Small intestine (tissue), 7 donors: ENCODE results near the gene ZBTB18. TPM values are rescaled to one million over a fixed set of nuclear protein-coding genes. Genes with fewer than 3 reads are reported as not detected.
A peak's percentile ranks its signal among the peaks of the same experiment; 100 is the strongest.

Experiments used
- DNase-seq, 2 donors: peaks; one replicate each; pipeline versions ENCODE4 v3.0.0 to v3.0.0-alpha.2; 2013
- FAIRE-seq: peaks from 2 replicates; lab custom pipeline; 2012; peaks lifted over from hg19 to GRCh38; lab: Jason Lieb, UNC
- H3K27ac ChIP-seq, 3 donors: one replicate each; pipeline ENCODE4 v1.5.1; 2013; ENCODE audit warnings: low read length in 2 of 3, mild to moderate bottlenecking in 2 of 3, control low read depth in 1 of 3, inconsistent platforms in 1 of 3, low read depth in 1 of 3, moderate library complexity in 1 of 3
- H3K27me3 ChIP-seq, 3 donors: one replicate each; pipeline ENCODE4 v1.6.1; 2013; ENCODE audit warnings: low read length in 3 of 3, inconsistent platforms in 1 of 3; ENCODE audit not compliant: control insufficient read depth in 3 of 3, insufficient read depth in 3 of 3
- H3K36me3 ChIP-seq, 3 donors: one replicate each; pipeline ENCODE4 v1.6.1; 2013; ENCODE audit warnings: low read length in 3 of 3, inconsistent platforms in 1 of 3, low read depth in 1 of 3, mild to moderate bottlenecking in 1 of 3, moderate library complexity in 1 of 3; ENCODE audit not compliant: control insufficient read depth in 3 of 3, insufficient read depth in 2 of 3
- H3K4me1 ChIP-seq, 3 donors: one replicate each; pipeline ENCODE4 v1.6.1; 2013; ENCODE audit warnings: low read length in 2 of 3, inconsistent platforms in 1 of 3, low read depth in 1 of 3, mild to moderate bottlenecking in 1 of 3, moderate library complexity in 1 of 3; ENCODE audit not compliant: control insufficient read depth in 3 of 3, insufficient read depth in 2 of 3
- H3K4me3 ChIP-seq, 3 donors: one replicate each; pipeline ENCODE4 v1.5.1; 2013; ENCODE audit warnings: low read length in 3 of 3, control low read depth in 1 of 3, inconsistent platforms in 1 of 3, low read depth in 1 of 3, mild to moderate bottlenecking in 1 of 3, moderate library complexity in 1 of 3
- H3K9me3 ChIP-seq, 2 donors: one replicate each; pipeline ENCODE4 v1.6.1; 2013; ENCODE audit warnings: low read depth in 1 of 2, low read length in 1 of 2; ENCODE audit not compliant: control insufficient read depth in 2 of 2, insufficient read depth in 1 of 2
- WGBS, 3 donors: extraction: QIAGEN DNeasy Blood & Tissue Kit; methylation state at CpG; one replicate each; pipeline ENCODE4 v1.1.7; 2013; 5-methylcytosine and 5-hydroxymethylcytosine counted together
- polyA plus RNA-seq, 4 donors: library from polyadenylated mRNA; stranded (reverse) in 3 of 4; unstranded in 1 of 4; fragments of 200-250 nt in 3 of 4; fragments of 120-200 nt in 1 of 4; gene quantifications; one replicate each; pipeline versions ENCODE4 v1.2.1 to v1.2.3, GENCODE V29; 2013
- donor health status: healthy with polysubstance abuse.
- donor health status: control.
- donor health status: control.
- donor health status: Bipolar disorder and iron deficiency.
- donor health status: healthy.

Gene ZBTB18
- polyA plus RNA-seq, 4 donors, result 6.2 to 18.4 (median 12.7) TPM

DNA sequence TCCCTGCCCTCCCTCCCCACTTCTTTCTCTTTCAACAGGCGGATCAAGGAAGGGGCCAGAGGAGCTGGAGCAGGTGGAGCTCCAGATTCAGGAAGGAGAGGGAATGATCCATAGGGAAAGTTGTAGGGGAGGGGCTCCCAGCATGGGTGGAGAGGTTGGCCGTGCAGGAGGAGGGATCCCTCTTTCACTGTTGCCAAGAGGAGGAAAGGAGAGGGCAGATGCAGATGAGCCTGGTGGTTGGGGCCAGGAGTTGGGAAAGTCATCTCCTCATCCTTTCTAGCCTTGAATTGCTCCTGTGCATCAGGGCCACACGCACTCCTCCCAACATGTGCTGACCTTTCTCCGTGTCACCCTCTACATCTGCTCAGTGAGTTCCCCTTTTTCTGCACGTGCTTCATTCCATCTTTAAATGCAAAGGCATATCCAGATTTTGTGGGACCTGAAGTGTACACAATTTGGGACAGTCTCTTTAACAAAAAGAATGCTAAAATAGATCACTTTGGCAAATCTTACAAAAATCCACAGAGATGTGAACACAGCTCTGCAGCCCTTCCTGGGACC, 32.4 kb downstream of the ZBTB18 start:
- Histone ChIP-seq H3K36me3 (no peaks in the 10 kb centered on the region), H3K4me3 (no peak overlapping the region), H3K27ac (no peak overlapping the region), H3K4me1 (no peaks in the 10 kb centered on the region), H3K9me3 (peaks cover 0 to 10% of the 10 kb centered on the region in 2 donors), H3K27me3 (no peaks in the 10 kb centered on the region)
- no peak for DNase-seq
- no peak for FAIRE-seq
- WGBS, 3 donors, result 67 to 77% (median 71%) methylated on average over 4 to 5 of the region's 5 CpGs

DNA sequence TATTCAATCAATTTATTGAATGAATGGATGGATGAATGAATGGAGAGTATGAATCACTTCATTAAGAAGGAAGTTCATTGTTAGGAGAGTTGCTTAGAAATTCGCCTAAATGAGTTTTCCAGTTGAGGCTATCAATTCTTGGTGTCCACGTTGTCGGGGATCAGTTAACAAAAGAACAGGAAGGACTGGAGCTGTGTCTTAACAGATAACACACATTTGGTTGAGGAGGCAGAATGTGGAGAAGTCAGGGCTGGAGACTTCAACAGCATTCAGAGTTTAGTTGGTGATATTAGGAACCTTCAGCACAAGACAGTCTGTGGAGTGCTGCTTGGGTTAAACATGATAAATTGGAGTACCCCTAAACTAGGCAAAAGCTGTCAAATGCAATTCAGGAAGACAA, 33.7 kb downstream of the ZBTB18 start:
- no peak overlapping the region for H3K4me3 ChIP-seq
- H3K27me3 ChIP-seq, result no peaks in the 10 kb centered on the region
- peaks cover 0 to 10% of the 10 kb centered on the region in 2 donors for H3K9me3 ChIP-seq
- DNase-seq (no peak), FAIRE-seq (no peak)
- peaks cover 0 to 3% (median 3%) of the 10 kb centered on the region in 3 donors for H3K4me1 ChIP-seq
- no peaks in the 10 kb centered on the region for H3K36me3 ChIP-seq
- no peak overlapping the region for H3K27ac ChIP-seq
- 55 to 88% (median 67%) methylated on average over 3 of the region's 3 CpGs for WGBS, 3 donors

DNA sequence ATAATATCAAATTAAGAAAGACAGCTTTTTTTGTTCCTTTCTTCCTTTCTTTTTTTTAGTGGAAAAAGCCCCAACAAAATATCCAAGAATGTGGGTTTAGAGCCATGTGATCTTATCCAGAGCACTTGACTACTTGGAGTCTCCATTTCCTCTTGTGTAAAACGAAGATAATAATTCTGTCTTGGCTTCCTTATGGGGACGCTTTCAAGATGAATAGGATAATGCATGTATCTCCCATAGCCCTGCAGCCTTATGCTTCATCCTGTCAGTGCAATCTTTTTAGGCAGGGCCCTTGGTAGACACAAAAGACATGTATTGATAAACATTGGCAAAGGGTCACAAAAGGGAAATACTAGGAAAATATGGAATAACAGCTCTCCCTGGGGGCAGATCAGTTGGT, 34.8 kb downstream of the ZBTB18 start:
- H3K27me3 ChIP-seq, result no peaks in the 10 kb centered on the region
- DNase-seq, result no peak
- FAIRE-seq, result no peak
- H3K4me3 ChIP-seq, result no peak overlapping the region
- peaks cover 0 to 10% of the 10 kb centered on the region in 2 donors for H3K9me3 ChIP-seq
- H3K4me1 ChIP-seq, result peaks cover 0 to 7% (median 3%) of the 10 kb centered on the region in 3 donors
- H3K27ac ChIP-seq, result no peak overlapping the region
- WGBS, 3 donors, result 78 to 89% (median 84%) methylated on average over 2 of the region's 2 CpGs
- no peaks in the 10 kb centered on the region for H3K36me3 ChIP-seq

DNA sequence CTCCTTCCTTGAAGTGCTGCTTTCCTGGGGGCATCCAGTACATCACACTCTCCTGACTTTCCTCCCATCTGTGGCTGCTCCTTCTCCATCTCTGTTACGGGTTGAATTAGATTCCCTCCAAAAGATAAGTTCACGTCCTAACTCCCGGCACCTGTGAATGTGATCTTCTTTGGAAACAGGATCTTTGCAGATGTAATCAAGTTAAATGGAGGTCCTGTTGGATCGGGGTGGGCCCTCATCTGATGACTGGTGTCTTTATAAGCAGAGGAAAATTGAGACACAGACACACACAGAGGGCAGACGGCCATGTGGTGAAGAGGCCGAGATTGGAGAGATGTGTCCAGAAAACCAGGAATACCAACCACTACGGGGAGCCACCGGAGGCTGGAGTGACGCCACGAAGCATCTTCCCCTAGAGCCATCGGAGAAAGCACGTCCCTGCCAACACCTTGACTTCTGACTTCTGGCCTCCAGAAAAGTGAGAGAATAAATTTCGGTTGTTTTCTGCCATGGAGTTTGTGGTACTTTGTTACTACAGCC, 36.0 kb downstream of the ZBTB18 start:
- 93 to 95% (median 95%) methylated on average over 13 of the region's 13 CpGs for WGBS, 3 donors
- no peaks in the 10 kb centered on the region for H3K36me3 ChIP-seq
- H3K4me3 ChIP-seq, result no peak overlapping the region

GRCh38 chr1:244087611-244088010, 36.5 kb downstream of the ZBTB18 start:
- no peak for FAIRE-seq
- Histone ChIP-seq H3K9me3 (peaks cover 0 to 10% of the 10 kb centered on the region in 2 donors), H3K4me3 (no peak overlapping the region), H3K4me1 (peaks cover 0 to 19% (median 3%) of the 10 kb centered on the region in 3 donors), H3K27ac (no peak overlapping the region), H3K36me3 (no peaks in the 10 kb centered on the region), H3K27me3 (no peaks in the 10 kb centered on the region)
- WGBS, 3 donors, result 78 to 89% (median 85%) methylated on average over 7 of the region's 7 CpGs
- DNase-seq, result no peak

More for the DNA sequence above, 36.0 kb downstream of the ZBTB18 start:
- H3K27me3 ChIP-seq, result no peaks in the 10 kb centered on the region
- H3K4me1 ChIP-seq, result peaks cover 0 to 14% (median 3%) of the 10 kb centered on the region in 3 donors
- peaks cover 0 to 10% of the 10 kb centered on the region in 2 donors for H3K9me3 ChIP-seq
- DNase-seq, result no peak
- no peak overlapping the region for H3K27ac ChIP-seq
- FAIRE-seq, result no peak

DNA sequence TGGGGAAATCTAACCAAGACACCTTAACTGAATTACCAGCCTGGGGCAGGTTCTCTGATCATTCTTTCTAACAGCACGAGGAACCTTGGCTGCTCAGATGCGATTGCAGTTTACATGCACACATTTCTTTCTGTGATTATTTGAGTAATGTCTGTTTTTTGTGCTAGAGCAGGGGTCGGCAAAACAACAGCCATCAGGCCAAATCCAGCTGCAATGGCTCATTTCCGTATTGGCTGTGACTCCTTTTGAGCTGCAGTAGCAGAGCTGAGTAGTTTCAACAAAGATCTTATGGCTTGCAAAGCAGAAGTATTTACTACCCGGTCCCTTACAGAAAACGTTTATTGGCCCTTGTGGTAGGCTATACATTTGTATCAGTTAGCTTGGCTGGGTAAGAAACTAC, 37.1 kb downstream of the ZBTB18 start:
- DNase-seq, result no peak
- no peak for FAIRE-seq
- H3K4me1 ChIP-seq, result peaks cover 0 to 25% (median 4%) of the 10 kb centered on the region in 3 donors
- WGBS, 3 donors, result 72 to 85% (median 80%) methylated on average over 6 of the region's 6 CpGs
- H3K36me3 ChIP-seq, result no peaks in the 10 kb centered on the region
- no peaks in the 10 kb centered on the region for H3K27me3 ChIP-seq
- H3K27ac ChIP-seq, result no peak overlapping the region
- no peak overlapping the region for H3K4me3 ChIP-seq
- H3K9me3 ChIP-seq, result peaks cover 0 to 10% of the 10 kb centered on the region in 2 donors

DNA sequence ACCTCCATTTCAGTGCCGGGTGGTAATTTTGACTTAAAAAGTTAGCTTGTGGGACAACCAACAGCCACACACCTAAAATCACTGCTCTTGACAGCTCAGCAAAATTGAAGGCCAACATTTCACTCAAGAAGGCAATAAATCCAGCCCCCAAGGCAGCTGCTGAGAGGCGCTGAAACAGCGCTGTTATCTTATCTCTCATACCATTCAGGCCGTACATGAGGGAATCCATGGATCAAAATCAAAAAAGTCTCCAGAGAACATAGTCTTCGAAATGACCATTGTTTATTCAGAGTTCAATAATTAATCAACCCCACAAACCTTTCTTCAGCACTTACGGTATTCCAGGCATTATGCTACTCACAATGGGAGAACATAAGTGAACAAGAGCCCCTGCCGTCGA, 38.5 kb downstream of the ZBTB18 start:
- no peaks in the 10 kb centered on the region for H3K27me3 ChIP-seq
- peaks cover 0 to 10% of the 10 kb centered on the region in 2 donors for H3K9me3 ChIP-seq
- FAIRE-seq (no peak), DNase-seq (peak; percentile 63 to 70)
- 12 to 57% (median 34%) methylated on average over 8 of the region's 8 CpGs for WGBS, 3 donors
- peak overlapping the region in 1 of 3 donors; percentile 21 for H3K27ac ChIP-seq
- no peak overlapping the region for H3K4me3 ChIP-seq
- H3K36me3 ChIP-seq, result no peaks in the 10 kb centered on the region
- peaks cover 0 to 26% (median 4%) of the 10 kb centered on the region in 3 donors for H3K4me1 ChIP-seq

GRCh38 chr1:244090645-244091044, 39.6 kb downstream of the ZBTB18 start:
- Histone ChIP-seq H3K36me3 (no peaks in the 10 kb centered on the region), H3K4me3 (no peak overlapping the region), H3K4me1 (peaks cover 0 to 26% (median 4%) of the 10 kb centered on the region in 3 donors), H3K9me3 (peaks cover 0 to 7% of the 10 kb centered on the region in 2 donors), H3K27ac (no peak overlapping the region), H3K27me3 (no peaks in the 10 kb centered on the region)
- FAIRE-seq (no peak), DNase-seq (no peak)
- WGBS, 3 donors, result 19 to 57% (median 31%) methylated on average over 3 of the region's 3 CpGs
